GM19035 (cell line): ENCODE results near the gene MARK2.

Experiments used
- ATAC-seq: cut with Tn5 transposase; IDR thresholded peaks from one replicate; pipeline ENCODE4 v1.9.1; 2021; ENCODE audit not compliant: unreplicated experiment

Gene MARK2

GRCh38 chr11:63907808-63908530 lies 69.1 kb downstream of the MARK2 start:
- no peak for ATAC-seq

- ATAC-seq = no peak
These were observed 69.9 kb downstream of the MARK2 start for GRCh38 chr11:63908631-63909401.

- no peak for ATAC-seq
These were observed 70.9 kb downstream of the MARK2 start for GRCh38 chr11:63909591-63910506.

- no peak for ATAC-seq
These were observed 71.8 kb downstream of the MARK2 start for GRCh38 chr11:63910675-63911074.

GRCh38 chr11:63911440-63911839 lies 72.5 kb downstream of the MARK2 start:
- ATAC-seq = no peak

- no peak for ATAC-seq
These were observed 73.0 kb downstream of the MARK2 start for GRCh38 chr11:63911876-63912275.

- ATAC-seq = no peak
These were observed 73.8 kb downstream of the MARK2 start for GRCh38 chr11:63912678-63913077.

GRCh38 chr11:63913866-63914830 lies 75.2 kb downstream of the MARK2 start:
- no peak for ATAC-seq

GRCh38 chr11:63914896-63915691 lies 76.2 kb downstream of the MARK2 start:
- no peak for ATAC-seq

GRCh38 chr11:63915961-63916836 lies 77.3 kb downstream of the MARK2 start:
- no peak for ATAC-seq

GRCh38 chr11:63916837-63917691 lies 78.2 kb downstream of the MARK2 start, which contains the start of gene RCOR2:
TSS of gene RCOR2 (minus strand) at chr11:63917164. CDS start at chr11:63916456, 708 bp downstream.
- no peak for ATAC-seq

- ATAC-seq = no peak
These were observed 79.0 kb downstream of the MARK2 start for GRCh38 chr11:63917692-63918506.

GRCh38 chr11:63918507-63919191 lies 79.7 kb downstream of the MARK2 start:
- no peak for ATAC-seq

GRCh38 chr11:63919267-63920125 lies 80.6 kb downstream of the MARK2 start:
- no peak for ATAC-seq
